NCI-H1694 (cell line): Measurements from ENCODE around the gene PKLR.
"Not testable (repeated sequence)": the region's sequence is repeated elsewhere in the genome, so short reads cannot be mapped to it uniquely, and the experiment has no call there.

Experiments used
- DNase-seq: peaks from one replicate; lab custom pipeline; 2025; lab: John Stamatoyannopoulos, UW

Gene PKLR

GRCh38 chr1:155318082-155318481, 16.8 kb upstream of the PKLR start:
- no peak for DNase-seq

- no peak for DNase-seq
Measured at GRCh38 chr1:155316922-155317321, 15.7 kb upstream of the PKLR start.

GRCh38 chr1:155313261-155313660, 12.0 kb upstream of the PKLR start:
- no peak for DNase-seq

GRCh38 chr1:155309423-155310021, 8.3 kb upstream of the PKLR start:
- no peak for DNase-seq

GRCh38 chr1:155308493-155309422, 7.5 kb upstream of the PKLR start, which contains the start of gene FDPS:
TSS of gene FDPS (plus strand) at chr1:155308866. CDS start at chr1:155309790, 924 bp downstream.
- peak; percentile 100 for DNase-seq

- DNase-seq = peak; percentile 65
Measured at GRCh38 chr1:155307247-155307740, 6.1 kb upstream of the PKLR start.

GRCh38 chr1:155305881-155306391, 4.7 kb upstream of the PKLR start:
- no peak for DNase-seq

GRCh38 chr1:155304558-155305063, 3.4 kb upstream of the PKLR start:
- no peak for DNase-seq

GRCh38 chr1:155300553-155301329, 497 bp downstream of the PKLR start:
- DNase-seq = no peak

- DNase-seq = no peak
Measured at GRCh38 chr1:155300024-155300423, 1.2 kb downstream of the PKLR start.

GRCh38 chr1:155297384-155297783, 3.9 kb downstream of the PKLR start:
- DNase-seq = no peak

GRCh38 chr1:155296661-155297060, 4.6 kb downstream of the PKLR start:
- no peak for DNase-seq

- DNase-seq = no peak
Measured at GRCh38 chr1:155295942-155296267, 5.3 kb downstream of the PKLR start.

- DNase-seq = no peak
Measured at GRCh38 chr1:155295183-155295941, 5.9 kb downstream of the PKLR start.

GRCh38 chr1:155294520-155295182, 6.6 kb downstream of the PKLR start:
- DNase-seq = no peak

- no peak for DNase-seq
Measured at GRCh38 chr1:155293086-155293749, 8.0 kb downstream of the PKLR start.

GRCh38 chr1:155291006-155291405, 10.2 kb downstream of the PKLR start:
- DNase-seq = not testable (repeated sequence)

GRCh38 chr1:155287987-155288543, 13.2 kb downstream of the PKLR start:
- no peak for DNase-seq

GRCh38 chr1:155286544-155286943, 14.7 kb downstream of the PKLR start:
- no peak for DNase-seq

- no peak for DNase-seq
Measured at GRCh38 chr1:155285631-155286044, 15.6 kb downstream of the PKLR start.
